ENCODE measurements around the gene TBX1.
"Not testable (repeated sequence)": the region's sequence is repeated elsewhere in the genome, so short reads cannot be mapped to it uniquely, and the experiment has no call there.

The TBX1 gene

DNA sequence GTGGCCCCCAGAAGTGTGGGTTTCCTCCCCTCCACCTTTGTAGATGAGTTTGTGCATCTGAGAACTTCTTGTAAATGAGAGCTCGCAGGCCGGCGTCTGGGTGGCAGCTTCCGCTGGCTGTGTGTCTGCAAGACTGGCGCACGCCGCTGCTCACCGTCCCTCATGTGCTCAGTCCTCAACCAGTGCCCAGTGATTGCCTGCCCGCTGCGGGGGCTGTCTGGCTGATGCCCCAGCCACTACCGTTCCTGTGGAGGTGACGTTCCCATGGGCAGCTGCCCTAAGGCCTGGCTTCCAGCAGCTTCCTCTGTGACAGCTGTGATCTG is 8.8 kb downstream of the TBX1 start:
- Mint-ChIP-seq H3K9me3 (no peaks in the 10 kb centered on the region), H3K4me1 (peaks cover 10% of the 10 kb centered on the region), H3K4me3 (no peak overlapping the region), H3K27me3 (peaks cover 72% of the 10 kb centered on the region), H3K27ac (no peak overlapping the region), H3K36me3 (ENCODE audit: low read depth) (no peaks in the 10 kb centered on the region)
- no peak for ATAC-seq
- no peak for DNase-seq

DNA sequence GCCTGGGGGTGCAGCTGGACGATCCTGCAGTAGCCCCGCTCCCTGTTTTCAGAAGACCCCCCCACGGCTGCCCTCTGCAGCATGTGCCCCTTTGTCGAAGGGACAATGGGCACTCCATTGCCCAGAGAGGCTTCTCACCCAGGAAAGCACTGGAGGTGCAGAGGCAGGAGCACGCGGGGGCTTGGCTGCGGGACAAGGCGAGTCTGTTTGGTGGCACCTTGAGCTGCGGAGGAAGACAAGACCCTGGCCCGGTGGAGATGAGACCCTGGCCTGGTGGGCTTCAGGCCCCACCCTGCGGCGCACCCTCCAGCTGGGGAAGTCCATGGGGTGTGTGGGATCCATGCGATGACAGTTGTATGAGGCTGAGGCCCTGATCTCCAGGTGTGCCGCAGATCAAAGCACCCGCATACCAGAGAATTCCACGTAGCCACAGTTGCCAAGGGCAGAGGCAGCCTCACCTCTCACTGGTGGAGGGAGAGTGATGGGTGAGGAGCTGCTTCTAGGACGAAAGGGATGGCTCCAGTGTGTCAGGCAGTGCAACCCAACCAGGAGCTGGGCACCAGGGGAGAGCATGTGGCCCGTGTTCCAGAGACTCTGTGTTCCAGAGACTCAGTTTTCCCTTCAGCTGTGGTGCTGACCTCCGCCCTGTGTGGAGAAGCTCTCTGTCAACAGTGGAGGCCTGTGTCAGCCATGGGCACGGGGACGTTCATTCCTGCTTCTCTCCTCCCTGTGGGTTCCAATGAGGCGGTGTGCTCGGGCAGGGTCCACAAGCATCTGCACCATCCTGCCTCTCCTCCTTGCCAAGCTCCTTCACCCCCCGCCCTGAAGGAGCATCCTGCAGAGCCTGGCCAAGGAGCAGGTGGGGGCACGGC is 10.0 kb downstream of the TBX1 start:
- ATAC-seq: no peak
- H3K27me3 Mint-ChIP-seq: peaks cover 64% of the 10 kb centered on the region
- no peak overlapping the region for H3K4me3 Mint-ChIP-seq
- H3K36me3 Mint-ChIP-seq (ENCODE audit: low read depth): no peaks in the 10 kb centered on the region
- H3K9me3 Mint-ChIP-seq: no peaks in the 10 kb centered on the region
- H3K4me1 Mint-ChIP-seq: peaks cover 8% of the 10 kb centered on the region
- H3K27ac Mint-ChIP-seq: no peak overlapping the region
- no peak for DNase-seq

- no peak overlapping the region for H3K27ac Mint-ChIP-seq
- H3K27me3 Mint-ChIP-seq: peaks cover 62% of the 10 kb centered on the region
- DNase-seq (no peak), ATAC-seq (no peak)
- no peaks in the 10 kb centered on the region for H3K36me3 Mint-ChIP-seq (ENCODE audit: low read depth)
- no peaks in the 10 kb centered on the region for H3K9me3 Mint-ChIP-seq
- H3K4me1 Mint-ChIP-seq: peaks cover 11% of the 10 kb centered on the region
- H3K4me3 Mint-ChIP-seq: no peak overlapping the region
These were observed 11.8 kb downstream of the TBX1 start for GRCh38 chr22:19772422-19772672.

- H3K36me3 Mint-ChIP-seq (ENCODE audit: low read depth): no peaks in the 10 kb centered on the region
- H3K4me1 Mint-ChIP-seq: peaks cover 9% of the 10 kb centered on the region
- no peak overlapping the region for H3K27ac Mint-ChIP-seq
- DNase-seq: no peak
- peaks cover 57% of the 10 kb centered on the region for H3K27me3 Mint-ChIP-seq
- no peaks in the 10 kb centered on the region for H3K9me3 Mint-ChIP-seq
- H3K4me3 Mint-ChIP-seq: no peak overlapping the region
- no peak for ATAC-seq
These were observed 12.3 kb downstream of the TBX1 start for GRCh38 chr22:19772673-19773469.

DNA sequence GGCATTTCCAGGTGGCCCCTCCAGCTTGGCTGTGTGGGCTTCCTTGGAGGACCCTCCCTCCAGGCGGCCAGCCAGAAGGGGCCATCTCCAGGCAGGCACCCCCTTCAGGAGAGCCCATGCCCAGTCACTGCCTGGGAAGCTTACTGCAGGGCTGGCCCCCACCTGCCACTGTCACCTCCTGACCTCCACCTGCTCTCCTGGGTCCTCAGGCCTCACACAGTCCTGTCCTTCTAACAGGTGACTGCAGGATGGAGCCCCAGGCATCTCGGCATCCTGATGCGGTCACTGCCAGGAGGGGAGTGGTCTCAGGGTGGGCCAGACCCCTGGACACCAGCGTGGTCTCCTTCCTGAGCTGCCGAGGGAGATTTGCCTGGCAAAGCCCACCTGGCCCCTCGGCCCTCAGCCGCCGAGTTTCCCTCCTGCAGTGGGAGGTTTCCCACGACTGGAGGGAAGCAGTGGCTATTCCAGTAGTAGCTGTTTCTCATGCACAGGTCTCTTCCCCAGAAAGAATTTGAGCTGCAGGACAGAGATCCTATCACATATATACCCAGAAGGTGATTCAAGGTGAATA is 13.0 kb downstream of the TBX1 start:
- Mint-ChIP-seq H3K9me3 (no peaks in the 10 kb centered on the region), H3K4me1 (peaks cover 9% of the 10 kb centered on the region), H3K36me3 (ENCODE audit: low read depth) (no peaks in the 10 kb centered on the region), H3K27me3 (peaks cover 50% of the 10 kb centered on the region), H3K27ac (no peak overlapping the region), H3K4me3 (no peak overlapping the region)
- ATAC-seq (no peak), DNase-seq (no peak)

- peaks cover 41% of the 10 kb centered on the region for H3K27me3 Mint-ChIP-seq
- H3K27ac Mint-ChIP-seq: no peak overlapping the region
These were observed 14.1 kb downstream of the TBX1 start for GRCh38 chr22:19774628-19775027.

GRCh38 chr22:19775496-19776325 is 15.1 kb downstream of the TBX1 start:
- Mint-ChIP-seq H3K36me3 (ENCODE audit: low read depth) (no peaks in the 10 kb centered on the region), H3K27ac (no peak overlapping the region), H3K4me3 (no peak overlapping the region), H3K27me3 (peaks cover 35% of the 10 kb centered on the region), H3K9me3 (no peaks in the 10 kb centered on the region), H3K4me1 (peaks cover 16% of the 10 kb centered on the region)
- no peak for DNase-seq
- ATAC-seq: no peak

More at GRCh38 chr22:19774628-19775027, 14.1 kb downstream of the TBX1 start:
- DNase-seq: no peak
- ATAC-seq: no peak
- H3K9me3 Mint-ChIP-seq: no peaks in the 10 kb centered on the region
- peaks cover 10% of the 10 kb centered on the region for H3K4me1 Mint-ChIP-seq
- no peak overlapping the region for H3K4me3 Mint-ChIP-seq
- no peaks in the 10 kb centered on the region for H3K36me3 Mint-ChIP-seq (ENCODE audit: low read depth)

- Mint-ChIP-seq H3K36me3 (ENCODE audit: low read depth) (no peaks in the 10 kb centered on the region), H3K27ac (no peak overlapping the region), H3K4me3 (no peak overlapping the region), H3K9me3 (no peaks in the 10 kb centered on the region), H3K27me3 (peaks cover 33% of the 10 kb centered on the region), H3K4me1 (peaks cover 16% of the 10 kb centered on the region)
- no peak for ATAC-seq
- no peak for DNase-seq
These were observed 16.0 kb downstream of the TBX1 start for GRCh38 chr22:19776433-19777031.

DNA sequence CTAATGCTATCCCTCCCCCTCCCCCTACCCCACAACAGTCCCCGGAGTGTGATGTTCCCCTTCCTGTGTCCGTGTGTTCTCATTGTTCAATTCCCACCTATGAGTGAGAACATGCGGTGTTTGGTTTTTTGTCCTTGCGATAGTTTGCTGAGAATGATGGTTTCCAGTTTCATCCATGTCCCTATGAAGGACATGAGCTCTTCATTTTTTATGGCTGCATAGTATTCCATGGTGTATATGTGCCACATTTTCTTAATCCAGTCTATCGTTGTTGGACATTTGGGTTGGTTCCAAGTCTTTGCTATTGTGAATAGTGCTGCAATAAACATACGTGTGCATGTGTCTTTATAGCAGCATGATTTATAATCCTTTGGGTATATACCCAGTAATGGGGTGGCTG is 16.6 kb downstream of the TBX1 start:
- ATAC-seq; DNase-seq; H3K36me3 Mint-ChIP-seq (ENCODE audit: low read depth); H3K9me3 Mint-ChIP-seq; H3K27ac Mint-ChIP-seq; H3K4me3 Mint-ChIP-seq: not testable (repeated sequence)
- peaks cover 16% of the 10 kb centered on the region for H3K4me1 Mint-ChIP-seq
- H3K27me3 Mint-ChIP-seq: peaks cover 27% of the 10 kb centered on the region

GRCh38 chr22:19779011-19779421 is 18.4 kb downstream of the TBX1 start:
- Mint-ChIP-seq H3K27me3 (peaks cover 15% of the 10 kb centered on the region), H3K4me1 (peaks cover 14% of the 10 kb centered on the region), H3K9me3 (no peaks in the 10 kb centered on the region), H3K27ac (no peak overlapping the region), H3K4me3 (no peak overlapping the region), H3K36me3 (ENCODE audit: low read depth) (no peaks in the 10 kb centered on the region)
- ATAC-seq (no peak), DNase-seq (no peak)

GRCh38 chr22:19779685-19780268 is 19.2 kb downstream of the TBX1 start:
- H3K9me3 Mint-ChIP-seq: no peaks in the 10 kb centered on the region
- H3K27ac Mint-ChIP-seq: no peak overlapping the region
- DNase-seq (no peak), ATAC-seq (no peak)
- H3K27me3 Mint-ChIP-seq: peaks cover 8% of the 10 kb centered on the region
- H3K4me1 Mint-ChIP-seq: peaks cover 14% of the 10 kb centered on the region
- H3K36me3 Mint-ChIP-seq (ENCODE audit: low read depth): no peaks in the 10 kb centered on the region
- H3K4me3 Mint-ChIP-seq: no peak overlapping the region

GRCh38 chr22:19782533-19782932 is 22.0 kb downstream of the TBX1 start:
- ATAC-seq: no peak
- Mint-ChIP-seq H3K9me3 (no peaks in the 10 kb centered on the region), H3K4me1 (peaks cover 7% of the 10 kb centered on the region), H3K4me3 (no peak overlapping the region), H3K27me3 (peaks cover 5% of the 10 kb centered on the region), H3K27ac (no peak overlapping the region), H3K36me3 (ENCODE audit: low read depth) (no peaks in the 10 kb centered on the region)
- DNase-seq: no peak

GRCh38 chr22:19783586-19784383 is 23.2 kb downstream of the TBX1 start:
- Mint-ChIP-seq H3K27me3 (peaks cover 5% of the 10 kb centered on the region), H3K36me3 (ENCODE audit: low read depth) (no peaks in the 10 kb centered on the region), H3K9me3 (no peaks in the 10 kb centered on the region), H3K27ac (no peak overlapping the region), H3K4me1 (peaks cover 7% of the 10 kb centered on the region), H3K4me3 (no peak overlapping the region)
- no peak for DNase-seq
- ATAC-seq: no peak

Data from activated naive CD8-positive, alpha-beta T cell treated with anti-CD3 and anti-CD28 coated beads, Interleukin-2, amount 50 U/mL, for 24 hours (primary cell).